ENCODE results near the gene PDLIM1. TPM values are rescaled to one million over a fixed set of nuclear protein-coding genes. Genes with fewer than 3 reads are reported as not detected.

The PDLIM1 gene
- total and polyA plus RNA-seq, 2 experiments from 2014 or later, result 32.0 to 143 TPM

DNA sequence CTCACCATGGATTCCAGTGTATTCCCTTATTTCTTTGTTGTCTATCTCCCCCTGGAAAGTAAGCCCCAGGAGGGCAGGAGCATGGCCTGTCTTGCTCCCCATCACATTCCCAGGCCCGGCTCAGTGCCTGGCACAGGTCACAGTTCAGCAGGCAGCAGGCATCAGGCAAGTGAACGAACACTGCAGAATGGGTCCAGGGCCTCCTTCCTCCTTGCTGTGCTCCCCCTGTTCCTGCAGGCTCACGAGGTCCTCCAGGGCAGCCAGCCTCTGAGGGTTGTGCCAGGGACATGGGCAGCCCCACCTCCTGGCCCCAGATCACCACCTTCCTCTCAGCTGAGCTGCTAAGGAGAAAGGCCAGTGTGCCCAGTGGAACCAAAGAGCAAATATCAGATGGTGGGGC is 41.8 kb downstream of the PDLIM1 start:
- in situ Hi-C loops (cut with MboI), result loop anchor here (5.0 kb wide), 1 partner anchor 113 kb away; no protein-coding TSS in a partner anchor
- Histone ChIP-seq H3K36me3 (ENCODE audit: low read depth) (peaks cover under 1% of the 10 kb centered on the region; the same call in 1 of the 2 replicates), H3K9me3 (ENCODE audit: low read depth) (no peaks in the 10 kb centered on the region), H3K27ac (no peak overlapping the region), H4K20me1 (ENCODE audit: insufficient read depth) (no peaks in the 10 kb centered on the region), H3F3A (ENCODE audit: insufficient read depth) (peaks cover 22% of the 10 kb centered on the region), H3K9ac (no peak overlapping the region), H3K9me2 (ENCODE audit: insufficient read depth) (no peaks in the 10 kb centered on the region), H3K27me3 (replicated peaks; ENCODE audit: insufficient read depth) (no peaks in the 10 kb centered on the region), H3K4me1 (ENCODE audit: insufficient read depth) (peaks cover 19% of the 10 kb centered on the region), H2AFZ (no peak overlapping the region), H3K4me3 (no peak overlapping the region), H3K4me2 (ENCODE audit: unreplicated experiment) (no peak overlapping the region), H3K79me2 (ENCODE audit: insufficient read depth) (peaks cover 39% of the 10 kb centered on the region)
- TF ChIP-seq EZH2phosphoT487 (IDR thresholded peaks at IDR 0.05; ENCODE audit: insufficient read depth, low read depth), result no peak
- no peak for TF ChIP-seq EZH2 (IDR thresholded peaks at IDR 0.05; ENCODE audit: insufficient read depth, poor library complexity, severe bottlenecking)
- WGBS, 2 experiments (ENCODE audit: low coverage in 1 of 2, low lambda C conversion rate in 2 of 2, missing lambda C conversion rate in 2 of 2), result 67 to 78% methylated on average over 3 of the region's 3 CpGs
- no peak for DNase-seq

DNA sequence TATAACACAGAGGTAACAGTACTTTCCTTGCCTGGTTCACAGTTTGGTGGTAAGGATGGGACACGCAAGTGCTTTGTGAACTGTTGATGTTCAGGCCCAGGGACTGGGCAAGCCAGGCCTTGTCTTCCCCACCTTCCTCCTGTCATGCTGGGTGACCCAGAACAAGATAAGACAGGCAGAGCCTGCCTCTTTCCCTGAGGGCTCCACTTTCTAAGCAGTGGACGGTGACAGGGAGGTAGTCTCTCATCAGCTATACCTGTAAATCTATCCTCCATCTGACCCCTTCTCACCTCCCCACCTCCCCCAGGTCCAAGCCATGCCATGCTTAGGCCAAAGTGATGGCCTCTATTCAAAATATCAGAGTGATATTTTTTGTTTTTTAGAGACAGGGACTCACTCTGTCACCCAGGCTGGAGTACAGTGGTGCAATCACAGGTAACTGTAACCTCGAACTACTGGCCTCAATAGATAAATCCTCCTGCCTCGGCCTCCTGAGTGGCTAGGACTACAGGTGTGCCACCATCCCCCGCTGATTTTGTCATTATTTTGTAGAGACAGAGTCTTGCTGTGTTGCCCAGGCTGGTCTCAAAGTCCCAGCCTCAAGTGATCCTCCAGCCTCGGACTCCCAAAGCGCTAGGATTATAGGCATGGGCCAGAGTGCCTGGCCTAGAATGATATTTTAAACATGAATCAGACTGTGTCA is 42.8 kb downstream of the PDLIM1 start:
- peak overlapping the region; percentile 65 for H3K27ac ChIP-seq
- peaks cover 29% of the 10 kb centered on the region for H3K79me2 ChIP-seq (ENCODE audit: insufficient read depth)
- in situ Hi-C loops (cut with MboI), result loop anchor here (5.0 kb wide), 1 partner anchor 114 kb away; no protein-coding TSS in a partner anchor
- WGBS, 2 experiments (ENCODE audit: low coverage in 1 of 2, low lambda C conversion rate in 2 of 2, missing lambda C conversion rate in 2 of 2), result 92 to 94% methylated on average over 7 of the region's 7 CpGs
- H2AFZ ChIP-seq, result peak overlapping the region; percentile 44; the same call in 1 of the 2 replicates
- H3K36me3 ChIP-seq (ENCODE audit: low read depth), result no peaks in the 10 kb centered on the region; the same call in 1 of the 2 replicates
- H3K9ac ChIP-seq, result peak overlapping the region; percentile 55
- no peaks in the 10 kb centered on the region for H4K20me1 ChIP-seq (ENCODE audit: insufficient read depth)
- 0 out of 2 replicates have a peak overlapping the region, but pooled peaks have one; percentile 14 for H3K4me3 ChIP-seq
- no peaks in the 10 kb centered on the region for H3K9me3 ChIP-seq (ENCODE audit: low read depth)
- H3K9me2 ChIP-seq (ENCODE audit: insufficient read depth), result no peaks in the 10 kb centered on the region
- no peaks in the 10 kb centered on the region for H3K27me3 ChIP-seq (replicated peaks; ENCODE audit: insufficient read depth)
- peaks cover 19% of the 10 kb centered on the region for H3K4me1 ChIP-seq (ENCODE audit: insufficient read depth)
- DNase-seq, result no peak
- H3K4me2 ChIP-seq (ENCODE audit: unreplicated experiment), result peak overlapping the region; percentile 60
- no peak for TF ChIP-seq EZH2phosphoT487 (IDR thresholded peaks at IDR 0.05; ENCODE audit: insufficient read depth, low read depth)
- no peak for TF ChIP-seq EZH2 (IDR thresholded peaks at IDR 0.05; ENCODE audit: insufficient read depth, poor library complexity, severe bottlenecking)
- peaks cover 26% of the 10 kb centered on the region for H3F3A ChIP-seq (ENCODE audit: insufficient read depth)

DNA sequence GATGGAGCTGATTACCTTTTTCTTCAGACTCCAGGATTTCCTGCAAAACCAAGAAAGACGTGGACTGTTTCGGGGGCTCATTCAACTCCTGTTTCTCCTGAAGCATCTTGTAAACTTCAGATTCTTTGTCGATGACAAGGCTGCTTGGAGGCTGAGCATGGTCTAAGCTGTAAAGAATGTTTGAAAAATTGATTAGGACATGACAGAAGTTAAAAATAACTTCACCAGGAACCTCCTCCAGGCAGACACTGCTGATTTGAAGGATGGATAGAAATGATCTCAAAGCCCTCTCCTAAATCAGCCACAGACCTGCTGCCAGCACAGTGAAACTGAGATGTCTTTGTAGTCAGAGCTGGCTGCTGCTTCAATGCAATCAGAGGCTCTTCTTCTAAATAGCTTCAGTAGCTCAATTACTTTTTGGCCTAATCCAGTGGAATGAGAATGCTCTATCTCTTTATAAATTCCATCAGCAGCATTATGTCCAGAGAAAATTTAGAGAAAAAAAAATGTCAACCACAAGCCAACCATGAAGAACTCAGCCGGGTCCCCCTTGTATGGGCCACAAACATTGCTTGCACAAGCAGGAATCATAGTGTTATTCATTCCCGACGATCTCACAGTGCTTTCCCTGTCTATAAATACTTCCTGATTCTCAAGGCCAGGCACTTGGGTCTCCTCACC is 43.5 kb downstream of the PDLIM1 start:
- no peaks in the 10 kb centered on the region for H3K27me3 ChIP-seq (replicated peaks; ENCODE audit: insufficient read depth)
- H3K79me2 ChIP-seq (ENCODE audit: insufficient read depth), result peaks cover 24% of the 10 kb centered on the region
- H3K4me2 ChIP-seq (ENCODE audit: unreplicated experiment), result peak overlapping the region; percentile 60
- peak overlapping the region; percentile 14; the same call in 1 of the 2 replicates for H3K4me3 ChIP-seq
- H3K36me3 ChIP-seq (ENCODE audit: low read depth), result no peaks in the 10 kb centered on the region; the same call in 1 of the 2 replicates
- H3K9me3 ChIP-seq (ENCODE audit: low read depth), result no peaks in the 10 kb centered on the region
- H3K9me2 ChIP-seq (ENCODE audit: insufficient read depth), result no peaks in the 10 kb centered on the region
- peak; percentile 86 for DNase-seq
- H3F3A ChIP-seq (ENCODE audit: insufficient read depth), result peaks cover 26% of the 10 kb centered on the region
- H2AFZ ChIP-seq, result peak overlapping the region; percentile 44; the same call in 1 of the 2 replicates
- in situ Hi-C loops (cut with MboI), result loop anchor here (5.0 kb wide), 1 partner anchor 115 kb away; no protein-coding TSS in a partner anchor
- peaks cover 19% of the 10 kb centered on the region for H3K4me1 ChIP-seq (ENCODE audit: insufficient read depth)
- H4K20me1 ChIP-seq (ENCODE audit: insufficient read depth), result no peaks in the 10 kb centered on the region
- H3K27ac ChIP-seq, result peak overlapping the region; percentile 65
- H3K9ac ChIP-seq, result peak overlapping the region; percentile 55
- WGBS, 2 experiments (ENCODE audit: low coverage in 1 of 2, low lambda C conversion rate in 2 of 2, missing lambda C conversion rate in 2 of 2), result 10 to 13% methylated on average over 6 of the region's 6 CpGs
- TF ChIP-seq EZH2phosphoT487 (IDR thresholded peaks at IDR 0.05; ENCODE audit: insufficient read depth, low read depth), result no peak
- TF ChIP-seq EZH2 (IDR thresholded peaks at IDR 0.05; ENCODE audit: insufficient read depth, poor library complexity, severe bottlenecking), result no peak

DNA sequence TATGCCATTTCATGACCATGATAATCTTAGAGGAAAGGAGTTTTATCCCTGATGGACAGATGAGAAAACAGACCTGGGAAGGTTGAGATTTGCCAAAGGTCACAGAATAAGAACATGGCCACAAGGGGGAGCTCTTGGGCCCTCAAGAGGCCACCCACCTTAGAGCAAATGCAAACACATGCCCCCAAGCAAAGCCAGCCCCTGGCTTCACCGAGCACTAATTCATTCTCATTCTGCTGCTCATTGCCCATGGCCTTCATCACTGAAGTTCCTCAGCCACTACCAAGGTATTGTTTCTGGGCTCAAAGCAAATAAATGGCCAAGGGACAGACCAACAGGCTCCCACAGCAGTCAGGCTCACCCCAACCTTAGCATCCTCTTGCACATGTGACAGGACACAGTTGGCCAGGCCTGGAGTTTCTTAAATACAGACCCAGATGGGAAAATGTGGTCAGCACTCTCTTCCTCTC is 44.2 kb downstream of the PDLIM1 start:
- no peaks in the 10 kb centered on the region for H3K27me3 ChIP-seq (replicated peaks; ENCODE audit: insufficient read depth)
- in situ Hi-C loops (cut with MboI), result loop anchor here (5.0 kb wide), 1 partner anchor 116 kb away; no protein-coding TSS in a partner anchor
- peaks cover 26% of the 10 kb centered on the region for H3F3A ChIP-seq (ENCODE audit: insufficient read depth)
- H3K79me2 ChIP-seq (ENCODE audit: insufficient read depth), result peaks cover 17% of the 10 kb centered on the region
- DNase-seq, result peak; percentile 88
- H3K9me3 ChIP-seq (ENCODE audit: low read depth), result no peaks in the 10 kb centered on the region
- no peak overlapping the region for H2AFZ ChIP-seq
- peaks cover 19% of the 10 kb centered on the region for H3K4me1 ChIP-seq (ENCODE audit: insufficient read depth)
- H3K36me3 ChIP-seq (ENCODE audit: low read depth), result no peaks in the 10 kb centered on the region; the same call in 1 of the 2 replicates
- no peaks in the 10 kb centered on the region for H4K20me1 ChIP-seq (ENCODE audit: insufficient read depth)
- peak overlapping the region; percentile 60 for H3K4me2 ChIP-seq (ENCODE audit: unreplicated experiment)
- peak overlapping the region; percentile 55; the same call in 1 of the 2 replicates for H3K9ac ChIP-seq
- 6 to 14% methylated on average over 1 of the region's 1 CpG for WGBS, 2 experiments (ENCODE audit: low coverage in 1 of 2, low lambda C conversion rate in 2 of 2, missing lambda C conversion rate in 2 of 2)
- no peak for TF ChIP-seq EZH2 (IDR thresholded peaks at IDR 0.05; ENCODE audit: insufficient read depth, poor library complexity, severe bottlenecking)
- no peak for TF ChIP-seq EZH2phosphoT487 (IDR thresholded peaks at IDR 0.05; ENCODE audit: insufficient read depth, low read depth)
- peak overlapping the region; percentile 14; the same call in 1 of the 2 replicates for H3K4me3 ChIP-seq
- H3K27ac ChIP-seq, result peak overlapping the region; percentile 65
- no peaks in the 10 kb centered on the region for H3K9me2 ChIP-seq (ENCODE audit: insufficient read depth)
